ENCODE data around the gene NRXN3.

DNA sequence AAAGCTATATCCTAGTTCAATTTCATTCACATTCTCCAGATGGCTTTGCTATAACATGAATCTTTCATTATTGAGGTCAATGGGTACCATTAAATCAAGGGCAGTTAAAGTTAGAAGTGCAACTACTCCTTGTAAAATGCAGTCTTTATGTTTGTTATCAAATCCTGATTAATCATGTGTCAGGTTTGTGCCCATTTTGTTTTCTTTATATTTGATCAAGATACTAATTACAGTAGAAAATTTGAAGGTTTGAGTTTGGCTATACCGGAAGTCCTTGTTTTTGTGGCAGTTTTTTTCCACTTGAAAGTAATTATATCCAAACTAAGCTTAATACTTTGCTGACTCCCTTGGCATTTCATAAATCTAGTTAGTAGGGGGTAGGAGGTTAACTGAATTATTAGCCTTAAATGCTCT is 1528.1 kb downstream of the NRXN3 start:
- TF ChIP-seq, protein P1, sequence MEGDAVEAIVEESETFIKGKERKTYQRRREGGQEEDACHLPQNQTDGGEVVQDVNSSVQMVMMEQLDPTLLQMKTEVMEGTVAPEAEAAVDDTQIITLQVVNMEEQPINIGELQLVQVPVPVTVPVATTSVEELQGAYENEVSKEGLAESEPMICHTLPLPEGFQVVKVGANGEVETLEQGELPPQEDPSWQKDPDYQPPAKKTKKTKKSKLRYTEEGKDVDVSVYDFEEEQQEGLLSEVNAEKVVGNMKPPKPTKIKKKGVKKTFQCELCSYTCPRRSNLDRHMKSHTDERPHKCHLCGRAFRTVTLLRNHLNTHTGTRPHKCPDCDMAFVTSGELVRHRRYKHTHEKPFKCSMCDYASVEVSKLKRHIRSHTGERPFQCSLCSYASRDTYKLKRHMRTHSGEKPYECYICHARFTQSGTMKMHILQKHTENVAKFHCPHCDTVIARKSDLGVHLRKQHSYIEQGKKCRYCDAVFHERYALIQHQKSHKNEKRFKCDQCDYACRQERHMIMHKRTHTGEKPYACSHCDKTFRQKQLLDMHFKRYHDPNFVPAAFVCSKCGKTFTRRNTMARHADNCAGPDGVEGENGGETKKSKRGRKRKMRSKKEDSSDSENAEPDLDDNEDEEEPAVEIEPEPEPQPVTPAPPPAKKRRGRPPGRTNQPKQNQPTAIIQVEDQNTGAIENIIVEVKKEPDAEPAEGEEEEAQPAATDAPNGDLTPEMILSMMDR (IDR thresholded peaks at IDR 0.05), result no peak
- TF ChIP-seq POLR2A (IDR thresholded peaks at IDR 0.05), result no peak

Data from body of pancreas (tissue), 4 donors.